BLaER1 (cell line): ENCODE data around the gene CRTC2.

Experiments used
- H3K27ac ChIP-seq: shearing (Covaris generic); formaldehyde crosslinking; 2 replicates; pipeline ENCODE4 v1.8.1; 2022
- H3K27me3 ChIP-seq: shearing (Covaris generic); formaldehyde crosslinking; 2 replicates; pipeline ENCODE4 v1.8.1; 2022
- H3K36me3 ChIP-seq: shearing (Covaris generic); formaldehyde crosslinking; 2 replicates; pipeline ENCODE4 v1.8.1; 2022
- H3K4me1 ChIP-seq: shearing (Covaris generic); formaldehyde crosslinking; 2 replicates; pipeline ENCODE4 v1.8.1; 2022
- H3K4me2 ChIP-seq: shearing (Covaris generic); formaldehyde crosslinking; 2 replicates; pipeline ENCODE4 v1.8.1; 2022
- H3K4me3 ChIP-seq: shearing (Covaris generic); formaldehyde crosslinking; 2 replicates; pipeline ENCODE4 v1.8.1; 2022
- H3K9ac ChIP-seq: shearing (Covaris generic); formaldehyde crosslinking; 2 replicates; pipeline ENCODE4 v1.8.1; 2022
- H3K9me3 ChIP-seq: shearing (Covaris generic); formaldehyde crosslinking; 2 replicates; pipeline ENCODE4 v1.8.1; 2022
- H4K20me1 ChIP-seq: shearing (Covaris generic); formaldehyde crosslinking; 2 replicates; pipeline ENCODE4 v1.8.1; 2022
- Cebpa-rat ChIP-seq: shearing (Covaris generic); IDR thresholded peaks from 2 replicates; pipeline ENCODE4 v1.8.1; 2022

Gene CRTC2

DNA sequence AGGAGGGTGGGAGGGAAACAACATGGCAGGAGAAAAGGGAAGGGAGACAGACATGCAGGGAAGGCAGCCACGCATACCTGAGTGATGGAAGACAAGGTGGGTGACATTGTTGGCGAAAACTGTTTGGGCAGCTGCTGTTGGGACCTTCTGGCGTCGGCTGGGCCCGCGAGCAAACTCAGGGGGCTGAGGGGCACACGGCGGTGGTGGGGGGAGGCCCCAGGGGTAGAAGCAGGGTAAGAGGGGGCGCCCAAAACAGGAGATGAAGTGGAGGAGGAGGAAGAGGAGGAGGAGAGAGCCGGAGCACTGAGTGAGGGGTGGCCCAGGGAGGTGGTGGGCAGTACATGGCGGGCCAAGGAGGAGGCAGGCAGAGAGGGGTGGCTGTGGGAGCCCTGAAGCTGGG, 7.2 kb downstream of the CRTC2 start:
- Histone ChIP-seq H3K4me2 (no peak overlapping the region), H3K4me3 (no peak overlapping the region), H3K27me3 (no peaks in the 10 kb centered on the region), H3K4me1 (peaks cover 39% of the 10 kb centered on the region), H3K36me3 (peaks cover 84% of the 10 kb centered on the region), H4K20me1 (peaks cover 48% of the 10 kb centered on the region), H3K27ac (no peak overlapping the region), H3K9me3 (no peaks in the 10 kb centered on the region), H3K9ac (no peak overlapping the region)
- no peak for TF ChIP-seq Cebpa-rat

DNA sequence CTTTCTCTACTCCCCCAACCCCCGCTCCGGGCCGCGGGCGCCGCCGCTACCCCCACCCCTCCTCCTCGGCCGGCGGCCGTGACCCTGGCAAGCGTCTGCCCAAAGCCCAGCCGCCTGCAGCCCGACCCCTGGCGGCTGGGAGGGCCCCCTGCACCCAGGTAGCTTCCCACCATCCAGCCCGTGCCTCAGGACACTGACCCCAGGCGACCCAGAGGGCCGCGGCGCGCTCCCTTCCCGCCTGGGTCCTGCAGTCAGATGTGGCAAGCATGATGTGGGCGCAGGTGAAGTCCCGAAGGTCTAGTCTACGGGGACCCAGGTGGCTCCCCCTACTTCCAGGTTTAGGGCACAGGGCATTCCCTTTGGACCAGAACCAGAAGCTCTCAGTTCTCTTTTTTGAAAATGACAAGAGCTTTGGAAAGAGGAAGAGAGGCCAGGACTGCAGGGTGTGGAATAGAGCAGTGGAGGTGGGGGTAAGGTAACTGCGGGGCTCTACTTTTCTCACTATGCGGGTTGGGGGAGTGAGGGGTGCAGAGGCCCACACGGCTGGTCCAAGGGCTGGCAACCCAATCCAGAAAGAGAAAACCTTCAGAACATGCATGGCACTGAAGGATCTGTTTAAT, 11.7 kb downstream of the CRTC2 start, which contains the start of gene DENND4B:
Gene DENND4B, minus strand, starts transcription at position 97 of the 620 bp plus-strand sequence. CDS start 2,344 bp downstream, outside the sequence.
- Histone ChIP-seq H3K9ac (peak within 1 kb of the TSS; percentile 99), H3K9me3 (no peaks in the 10 kb centered on the region), H3K27ac (peak within 1 kb of the TSS; percentile 100), H3K4me1 (peaks cover 50% of the 10 kb centered on the region), H3K36me3 (peaks cover 73% of the 10 kb centered on the region), H4K20me1 (peaks cover 6% of the 10 kb centered on the region; the same call in 1 of the 2 replicates), H3K4me2 (peak within 1 kb of the TSS; percentile 97), H3K4me3 (peak within 1 kb of the TSS; percentile 92), H3K27me3 (no peaks in the 10 kb centered on the region)
- TF ChIP-seq Cebpa-rat: no peak

GRCh38 chr1:153945795-153946621, 12.4 kb downstream of the CRTC2 start:
- no peaks in the 10 kb centered on the region for H3K27me3 ChIP-seq
- no peaks in the 10 kb centered on the region for H3K9me3 ChIP-seq
- H3K9ac ChIP-seq: peak overlapping the region; percentile 99
- peaks cover 3% of the 10 kb centered on the region for H4K20me1 ChIP-seq
- peak overlapping the region; percentile 97 for H3K4me2 ChIP-seq
- H3K4me1 ChIP-seq: peaks cover 57% of the 10 kb centered on the region
- H3K4me3 ChIP-seq: peak overlapping the region; percentile 92
- peak overlapping the region; percentile 100 for H3K27ac ChIP-seq
- peaks cover 73% of the 10 kb centered on the region for H3K36me3 ChIP-seq
- no peak for TF ChIP-seq Cebpa-rat

- Histone ChIP-seq H3K36me3 (peaks cover 73% of the 10 kb centered on the region), H3K27me3 (no peaks in the 10 kb centered on the region), H4K20me1 (peaks cover 10% of the 10 kb centered on the region), H3K27ac (peak overlapping the region; percentile 100), H3K4me1 (peaks cover 56% of the 10 kb centered on the region), H3K9ac (peak overlapping the region; percentile 99), H3K9me3 (no peaks in the 10 kb centered on the region), H3K4me3 (peak overlapping the region; percentile 92), H3K4me2 (peak overlapping the region; percentile 97)
- TF ChIP-seq Cebpa-rat: no peak
Observed at GRCh38 chr1:153945131-153945794, 13.1 kb downstream of the CRTC2 start.

DNA sequence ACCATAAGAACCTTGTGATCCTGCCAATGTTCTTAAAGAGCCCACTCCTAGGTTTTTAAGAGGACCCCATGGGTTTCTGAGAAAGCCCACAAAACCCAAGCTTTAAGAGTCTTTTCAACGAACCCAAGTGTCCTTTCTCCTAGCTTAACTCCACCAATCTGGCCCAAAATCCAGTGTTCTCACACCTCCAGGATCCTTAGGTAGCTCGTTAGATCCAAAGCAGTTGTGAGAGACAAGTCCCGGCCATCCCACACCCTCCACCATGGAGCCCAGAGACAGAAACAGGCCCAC, 13.6 kb downstream of the CRTC2 start:
- Histone ChIP-seq H3K4me1 (peaks cover 51% of the 10 kb centered on the region), H3K4me3 (peak overlapping the region; percentile 92), H3K9ac (peak overlapping the region; percentile 99), H4K20me1 (peaks cover 15% of the 10 kb centered on the region), H3K9me3 (no peaks in the 10 kb centered on the region), H3K27ac (peak overlapping the region; percentile 100), H3K4me2 (peak overlapping the region; percentile 97), H3K36me3 (peaks cover 73% of the 10 kb centered on the region), H3K27me3 (no peaks in the 10 kb centered on the region)
- TF ChIP-seq Cebpa-rat: no peak

DNA sequence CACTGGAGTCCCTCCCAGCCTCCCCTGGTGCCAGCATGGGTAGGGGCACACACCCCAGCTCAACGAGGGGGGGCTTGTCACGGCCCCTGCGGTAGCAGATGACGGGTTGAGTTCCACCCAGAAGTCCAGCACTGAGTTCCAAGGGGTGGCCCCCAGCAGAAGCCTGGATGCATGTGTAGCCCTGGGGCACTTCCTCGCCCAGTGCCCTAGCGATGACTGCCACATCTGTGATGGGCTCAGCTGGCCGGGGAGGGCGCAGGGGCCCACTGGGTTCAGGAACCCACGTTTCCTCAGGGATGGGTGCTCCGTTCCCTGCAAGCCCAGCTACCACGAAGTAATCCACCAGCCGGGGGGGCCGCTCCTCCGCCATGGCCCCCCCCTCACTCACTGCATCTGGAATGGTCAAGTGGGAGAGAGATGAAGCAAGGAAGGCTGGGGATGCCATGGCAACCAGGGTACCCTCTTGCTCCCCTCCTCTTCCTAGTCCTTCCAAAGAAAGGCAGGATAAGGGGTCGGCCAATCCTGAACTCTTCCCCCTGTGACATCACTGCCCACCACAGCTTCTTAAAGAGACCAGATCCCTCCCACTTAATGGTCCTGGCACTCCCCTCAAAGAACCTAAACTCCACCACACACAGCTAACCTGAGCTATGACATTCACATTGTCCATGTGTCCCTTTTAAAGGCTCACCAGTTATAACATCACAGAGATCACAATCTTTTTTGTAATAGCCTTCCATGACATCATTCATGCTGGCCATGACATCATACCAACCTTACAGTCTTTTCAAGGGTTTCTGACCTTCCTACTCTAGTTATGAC, 14.2 kb downstream of the CRTC2 start:
- Histone ChIP-seq H3K9ac (peak overlapping the region; percentile 99), H3K27ac (peak overlapping the region; percentile 100), H4K20me1 (peaks cover 15% of the 10 kb centered on the region)

DNA sequence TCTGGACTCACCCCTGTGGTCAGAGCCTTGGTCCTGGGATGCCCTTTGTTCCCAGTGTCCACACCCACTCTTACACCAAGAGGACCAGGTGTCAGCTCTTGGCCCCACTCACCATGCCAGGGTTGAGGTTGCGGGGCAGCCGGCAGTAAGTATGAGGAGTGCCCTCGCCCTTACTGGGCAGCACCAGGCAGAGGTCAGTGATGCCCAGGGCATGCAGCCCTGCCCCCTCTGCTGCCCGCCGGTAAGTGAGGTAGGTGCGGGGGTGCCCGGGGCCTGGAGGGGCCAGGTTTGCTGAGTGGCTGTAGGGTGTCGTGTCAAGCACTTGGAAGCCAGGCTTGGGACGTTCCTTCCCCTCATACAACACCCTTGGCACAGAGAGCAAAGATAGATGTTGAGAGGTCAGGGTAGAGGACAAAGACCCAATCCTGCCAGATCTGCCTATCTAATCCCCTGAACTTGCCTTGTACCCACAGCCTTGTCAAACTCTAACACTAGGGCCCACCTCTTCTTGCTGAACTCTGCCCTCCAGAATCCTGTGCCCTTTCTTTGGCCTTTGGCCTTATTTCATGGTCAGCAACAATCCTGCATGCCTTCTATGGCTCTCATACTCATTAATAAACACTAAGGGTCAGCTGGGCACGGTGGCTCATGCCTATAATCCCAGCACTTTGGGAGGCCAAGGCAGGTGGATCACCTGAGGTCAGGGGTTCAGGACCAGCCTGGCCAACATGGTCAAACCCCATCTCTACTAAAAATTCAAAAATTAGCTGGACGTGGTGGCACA, 15.5 kb downstream of the CRTC2 start:
- H3K9ac ChIP-seq: no peak overlapping the region
- no peaks in the 10 kb centered on the region for H3K9me3 ChIP-seq
- peaks cover 73% of the 10 kb centered on the region for H3K36me3 ChIP-seq
- no peak overlapping the region for H3K4me3 ChIP-seq
- H3K4me2 ChIP-seq: no peak overlapping the region
- 0 out of 2 replicates have a peak overlapping the region, but pooled peaks have one; percentile 9 for H3K27ac ChIP-seq
- H4K20me1 ChIP-seq: peaks cover 15% of the 10 kb centered on the region
- no peak for TF ChIP-seq Cebpa-rat
- no peaks in the 10 kb centered on the region for H3K27me3 ChIP-seq
- peaks cover 47% of the 10 kb centered on the region for H3K4me1 ChIP-seq

More for the DNA sequence above, 14.2 kb downstream of the CRTC2 start:
- Histone ChIP-seq H3K27me3 (no peaks in the 10 kb centered on the region), H3K4me1 (peaks cover 47% of the 10 kb centered on the region), H3K36me3 (peaks cover 73% of the 10 kb centered on the region), H3K4me2 (peak overlapping the region; percentile 97), H3K4me3 (peak overlapping the region; percentile 92), H3K9me3 (no peaks in the 10 kb centered on the region)
- TF ChIP-seq Cebpa-rat: no peak

DNA sequence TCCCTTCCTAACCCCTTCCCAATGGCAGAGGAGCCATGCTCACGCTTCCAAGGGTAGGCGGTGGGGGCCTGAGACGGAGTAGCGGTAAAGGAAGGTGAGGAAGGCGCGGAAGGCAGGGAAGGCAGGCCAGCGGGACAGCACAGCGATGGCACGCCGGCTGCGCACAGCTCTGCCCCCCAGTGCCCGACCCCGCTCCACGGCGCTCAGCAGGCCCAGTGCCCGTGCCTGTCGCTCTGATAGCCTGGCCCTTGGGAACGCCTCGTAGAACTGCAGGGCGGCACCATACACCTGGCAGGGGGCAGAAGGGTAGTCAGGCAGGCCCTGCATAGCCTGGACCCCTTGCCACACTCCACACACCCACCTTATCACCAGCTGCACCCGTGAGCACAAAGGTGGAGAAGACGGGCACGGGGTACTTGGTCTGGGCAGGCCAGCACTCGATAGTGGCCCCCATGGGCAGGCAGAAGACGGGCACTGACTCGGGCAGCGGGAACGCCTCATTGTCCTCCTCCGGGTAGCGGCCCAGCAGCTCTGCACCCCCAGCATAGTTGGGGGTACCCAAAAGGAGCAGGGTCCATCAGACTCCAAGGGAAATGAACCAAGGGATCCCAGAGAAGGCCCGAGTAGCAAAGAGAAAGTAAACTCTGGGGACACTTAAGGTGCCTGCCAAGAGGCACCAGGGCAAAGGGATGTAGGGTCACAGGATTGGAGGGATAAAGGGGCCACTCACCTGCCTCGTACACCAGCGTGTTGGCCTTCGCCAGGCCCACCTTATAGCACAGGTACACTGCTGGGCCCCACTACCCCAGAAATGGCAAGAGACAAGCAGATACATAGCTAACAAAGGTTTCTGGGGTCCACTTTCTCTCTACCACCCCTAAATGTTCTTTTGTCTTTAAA, 16.3 kb downstream of the CRTC2 start:
- H3K9me3 ChIP-seq: no peaks in the 10 kb centered on the region
- H3K4me2 ChIP-seq: no peak overlapping the region
- no peak for TF ChIP-seq Cebpa-rat
- H3K27ac ChIP-seq: 0 out of 2 replicates have a peak overlapping the region, but pooled peaks have one; percentile 9
- peaks cover 73% of the 10 kb centered on the region for H3K36me3 ChIP-seq
- H3K4me3 ChIP-seq: no peak overlapping the region
- peaks cover 44% of the 10 kb centered on the region for H3K4me1 ChIP-seq
- no peaks in the 10 kb centered on the region for H3K27me3 ChIP-seq
- H4K20me1 ChIP-seq: peaks cover 15% of the 10 kb centered on the region
- H3K9ac ChIP-seq: no peak overlapping the region
